ENCODE measurements around the gene SLC41A3.

The SLC41A3 gene

DNA sequence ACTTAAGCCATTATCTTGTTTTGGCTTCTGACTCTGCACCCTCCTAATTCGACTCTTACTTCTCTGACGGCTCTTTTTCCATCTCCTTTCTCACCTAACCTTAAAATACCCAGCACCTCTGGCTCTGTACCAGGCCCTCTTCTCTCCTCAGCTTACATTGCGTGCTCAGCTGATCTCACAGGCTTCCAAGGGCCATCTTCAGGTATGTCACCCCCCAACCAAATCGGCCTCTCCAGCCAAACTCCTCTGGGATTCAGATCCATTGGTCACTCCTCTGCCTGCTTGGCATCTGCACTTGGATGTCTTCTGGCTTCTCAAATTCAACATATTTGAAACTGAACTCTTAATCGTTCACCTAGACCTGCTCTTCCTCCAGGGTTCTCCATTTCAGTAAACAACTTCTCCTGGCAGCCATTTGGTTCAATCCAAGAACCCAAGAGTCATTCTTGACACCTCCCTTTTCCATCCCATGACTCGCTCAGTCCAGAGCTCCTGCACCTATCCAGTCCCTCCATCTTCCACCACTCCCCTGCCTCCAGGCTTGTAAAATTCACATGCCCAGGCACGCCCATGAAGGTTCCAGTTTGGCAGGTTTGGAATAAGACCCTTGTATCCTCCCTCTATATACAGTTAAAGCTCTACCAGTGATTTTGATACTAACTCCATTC is 35.2 kb upstream of the SLC41A3 start:
- no peak for DNase-seq

DNA sequence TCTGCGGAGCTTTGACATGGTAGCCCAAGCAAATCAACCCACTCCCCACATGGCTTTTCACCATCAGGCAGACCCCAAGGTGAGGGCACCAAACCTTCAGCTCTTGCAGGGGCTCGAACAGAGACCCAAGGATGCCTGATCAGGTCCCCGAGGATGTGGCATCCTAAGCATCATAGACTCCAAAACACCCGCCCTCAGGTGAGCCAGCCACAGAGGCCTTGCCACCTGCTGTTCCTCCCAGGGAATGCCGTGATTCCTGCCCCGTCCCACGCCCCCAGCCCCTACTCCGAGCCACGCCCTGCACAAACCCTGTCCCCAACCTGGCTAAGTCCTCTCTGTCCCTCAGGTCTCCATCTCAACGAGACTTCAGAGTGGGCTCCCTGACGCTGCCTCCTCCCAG is 34.7 kb upstream of the SLC41A3 start:
- no peak for DNase-seq

- DNase-seq, result no peak
Observed at GRCh38 chr3:126117786-126118185, 33.9 kb upstream of the SLC41A3 start.

- no peak for DNase-seq
Observed at GRCh38 chr3:126117212-126117611, 33.3 kb upstream of the SLC41A3 start.

DNA sequence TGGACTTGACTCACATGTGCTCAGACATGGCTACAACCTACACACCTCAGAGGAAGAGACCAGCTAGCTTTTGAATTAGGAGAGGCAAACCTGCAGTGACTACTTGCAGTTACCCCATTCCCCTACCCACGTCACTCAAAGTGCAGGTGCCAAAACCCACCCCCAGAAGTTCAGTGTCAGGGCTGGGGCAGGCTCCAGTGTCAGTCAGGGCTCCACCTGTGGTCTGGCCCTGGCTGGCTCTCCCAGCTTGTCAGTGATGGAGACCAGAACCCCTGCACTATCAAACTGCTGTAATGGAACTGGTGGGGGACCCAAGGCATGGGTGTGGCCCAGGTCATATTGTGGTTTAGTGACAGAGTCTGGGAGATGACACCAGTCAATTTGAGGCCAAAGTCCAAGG is 32.6 kb upstream of the SLC41A3 start:
- DNase-seq, result no peak

- no peak for DNase-seq
Observed at GRCh38 chr3:126114443-126115386, 30.8 kb upstream of the SLC41A3 start.

DNA sequence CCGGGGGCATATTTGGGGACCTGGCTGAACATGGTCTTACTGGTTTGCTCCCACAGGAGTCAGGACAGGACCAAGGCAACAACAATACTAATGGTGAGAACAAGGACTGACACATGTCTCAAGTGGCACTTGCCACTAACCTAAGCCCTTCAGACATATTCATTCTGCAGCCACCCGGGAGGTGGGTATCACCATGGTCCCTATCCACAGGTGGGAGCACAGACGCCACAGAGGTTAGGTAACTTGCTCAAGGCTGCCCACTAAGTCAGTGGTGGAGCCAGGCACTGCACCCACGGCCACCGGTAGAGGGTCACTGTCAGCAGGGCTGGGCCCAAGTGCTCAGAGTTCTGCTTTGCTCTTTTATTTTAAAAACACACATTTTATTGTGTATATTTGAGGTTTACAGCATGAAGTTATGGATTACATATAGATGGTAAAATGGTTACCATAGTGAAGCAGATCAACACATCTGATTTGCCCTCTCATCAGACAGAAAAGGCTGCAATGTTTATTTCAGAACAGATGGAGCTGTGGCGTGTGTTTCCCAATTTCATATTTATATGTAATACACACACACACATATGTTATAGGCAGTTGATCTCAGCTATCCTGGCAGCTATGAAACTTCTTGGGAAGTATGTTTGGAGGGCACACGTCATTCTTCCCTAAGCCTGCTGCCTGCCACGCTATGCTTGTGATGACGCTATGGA is 30.0 kb upstream of the SLC41A3 start:
- no peak for DNase-seq

DNA sequence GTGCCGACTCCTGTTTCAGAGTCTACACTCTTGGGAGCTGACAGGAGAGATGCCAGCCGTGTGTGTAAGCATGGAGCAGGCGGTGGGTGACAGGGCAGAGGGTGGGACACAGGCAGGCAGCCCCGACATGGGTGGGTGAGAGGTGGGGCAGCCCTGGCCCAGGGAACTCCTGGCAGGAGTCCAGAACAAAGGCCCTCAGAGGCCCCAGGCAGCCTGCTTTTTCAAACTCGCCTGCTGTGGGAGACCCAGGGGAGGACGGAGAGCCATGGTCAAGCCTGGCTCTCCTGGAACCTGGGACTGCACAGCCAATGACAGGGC is 29.3 kb upstream of the SLC41A3 start:
- no peak for DNase-seq

DNA sequence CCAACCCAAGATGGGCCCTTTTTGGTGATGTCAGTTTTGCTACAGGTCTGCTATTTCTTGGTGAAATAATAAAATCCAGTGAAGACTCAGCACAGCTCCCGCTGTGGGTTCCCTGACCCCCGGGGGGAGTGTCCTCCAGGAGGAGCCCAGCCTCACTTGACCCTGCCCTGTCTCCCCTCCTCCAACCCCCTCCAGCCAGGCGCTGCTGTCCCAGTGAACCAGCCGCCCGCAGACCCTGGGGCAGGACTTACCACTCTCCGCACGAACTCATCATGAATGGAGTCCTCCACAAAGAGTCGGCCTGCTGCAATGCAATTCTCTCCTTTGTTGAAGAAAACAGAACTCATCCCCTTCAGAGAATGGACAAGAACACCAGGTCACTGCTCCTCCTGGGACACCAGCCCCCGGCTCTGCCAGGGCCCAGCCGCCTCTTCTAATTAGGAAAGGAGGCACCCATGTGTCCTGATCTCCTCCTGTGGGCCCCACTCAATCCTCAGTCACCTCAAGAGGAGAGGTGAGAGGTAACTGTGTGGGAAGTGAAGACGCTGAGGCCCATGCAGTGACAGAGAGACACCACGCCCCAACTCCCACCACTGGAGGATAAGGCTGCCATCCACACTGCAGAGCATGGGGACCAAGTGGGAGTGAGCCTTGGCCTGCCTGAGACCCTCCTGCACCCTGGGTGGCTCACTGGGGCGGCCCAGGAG is 28.8 kb upstream of the SLC41A3 start:
- DNase-seq, result no peak

DNA sequence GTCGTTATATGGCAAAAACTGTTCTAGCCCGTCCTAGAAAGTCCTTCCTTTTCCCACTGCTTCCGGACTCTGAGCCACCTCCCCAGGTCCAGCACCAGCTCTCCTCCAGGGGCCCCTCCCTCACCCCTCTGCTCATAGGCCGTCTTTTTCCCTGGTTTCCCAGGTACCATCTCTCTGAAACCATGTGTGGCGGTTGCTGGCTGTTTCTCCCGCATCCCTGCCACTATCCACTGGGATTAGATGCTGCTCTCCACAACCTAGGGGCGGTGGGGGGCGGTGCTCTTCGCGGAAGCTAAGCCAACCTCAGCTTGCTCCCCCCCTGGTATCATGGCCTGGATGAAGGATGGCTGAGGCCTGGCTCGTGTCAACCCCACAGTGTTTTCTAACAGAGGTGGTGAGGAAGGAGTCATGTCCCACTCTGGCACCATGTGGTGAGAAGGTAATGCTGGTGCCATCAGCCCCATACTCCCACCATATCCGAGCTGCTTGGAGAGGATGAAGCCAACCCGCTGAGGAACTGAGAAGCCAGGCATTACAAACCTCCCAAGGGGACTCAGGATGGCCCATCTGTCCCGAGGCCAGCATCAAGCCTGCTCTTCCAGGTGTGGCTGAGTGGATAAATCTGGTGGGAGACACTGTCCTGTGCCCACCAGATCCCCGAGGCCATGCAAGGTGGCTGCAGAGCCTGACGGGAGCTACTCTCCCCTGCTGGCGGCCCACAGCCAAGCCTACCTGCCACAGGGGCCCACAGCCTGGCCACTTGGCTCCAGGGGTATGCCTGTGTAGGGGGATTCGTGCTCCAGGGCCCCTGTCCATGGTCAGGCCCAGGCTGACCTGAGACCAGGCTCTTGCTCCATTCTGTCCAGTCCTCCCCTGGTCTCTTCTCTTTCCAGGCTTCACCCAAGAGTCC is 27.9 kb upstream of the SLC41A3 start:
- DNase-seq, result no peak

DNA sequence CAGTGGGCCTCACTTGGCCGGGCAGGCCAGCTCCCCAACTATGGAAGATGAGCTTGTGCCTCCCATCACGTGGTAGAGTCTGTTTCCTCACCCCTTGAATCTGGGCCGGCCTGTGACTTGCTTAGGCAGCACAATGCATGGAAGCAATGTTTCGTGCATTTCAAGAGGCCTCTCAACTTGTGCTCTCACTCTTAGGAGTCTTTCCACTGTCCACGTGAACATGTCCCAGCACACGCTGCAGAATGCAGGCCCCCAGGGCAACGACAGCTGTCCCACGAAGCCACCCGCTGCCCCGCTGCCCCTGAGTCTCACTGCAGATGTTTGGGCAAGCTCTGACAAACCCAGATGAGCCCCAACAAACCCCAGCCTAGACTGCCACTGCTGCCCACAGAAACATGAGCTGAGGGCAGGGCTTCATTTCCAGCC is 27.2 kb upstream of the SLC41A3 start:
- no peak for DNase-seq

- no peak for DNase-seq
Observed at GRCh38 chr3:126110431-126111125, 26.7 kb upstream of the SLC41A3 start.

- no peak for DNase-seq
Observed at GRCh38 chr3:126109880-126110235, 25.9 kb upstream of the SLC41A3 start.

GRCh38 chr3:126109146-126109879 is 25.4 kb upstream of the SLC41A3 start:
- DNase-seq, result no peak

GRCh38 chr3:126108676-126109050 is 24.7 kb upstream of the SLC41A3 start:
- no peak for DNase-seq

DNA sequence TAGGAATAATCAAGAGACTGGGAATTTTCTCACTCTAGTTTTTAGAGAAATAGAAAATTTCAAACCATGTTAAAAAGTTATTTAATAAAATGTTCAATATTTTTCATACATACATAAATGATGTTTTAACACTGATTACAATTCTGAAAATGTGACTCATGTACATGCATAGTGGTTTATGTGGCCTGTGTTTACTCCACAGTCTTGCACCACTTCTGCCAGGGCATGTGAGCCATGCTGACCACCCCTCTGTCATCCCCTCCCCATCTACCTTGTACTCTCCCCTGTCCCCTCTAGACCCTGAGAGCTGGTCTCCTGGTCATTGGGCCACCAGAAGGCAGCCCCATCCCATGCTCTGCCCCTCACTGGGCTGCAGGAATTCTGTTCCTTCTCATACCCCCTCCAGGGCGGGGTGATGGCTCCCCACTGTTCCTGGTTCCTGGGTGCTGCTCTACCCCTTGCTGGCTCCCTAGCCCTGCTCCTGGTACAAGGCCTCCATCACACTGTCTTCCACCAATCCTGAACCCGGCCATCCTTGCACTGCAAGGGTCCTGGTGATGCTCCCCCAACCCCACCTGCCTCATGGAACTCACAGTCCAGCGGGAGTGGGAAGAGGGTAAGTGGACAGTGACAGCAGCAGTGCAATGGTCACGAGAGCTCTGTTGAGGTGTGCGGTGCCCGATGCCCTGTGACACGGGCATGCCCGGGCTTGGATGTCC is 24.2 kb upstream of the SLC41A3 start:
- no peak for DNase-seq

GRCh38 chr3:126107203-126107939 is 23.4 kb upstream of the SLC41A3 start:
- no peak for DNase-seq

GRCh38 chr3:126106336-126107202 is 22.6 kb upstream of the SLC41A3 start:
- no peak for DNase-seq

Data from cortex of kidney (tissue), 1 donor.